Fibroblast of the aortic adventitia (primary cell): ENCODE results near the gene RPS10. TPM values are rescaled to one million over a fixed set of nuclear protein-coding genes. Genes with fewer than 3 reads are reported as not detected.

Experiments
- DNase-seq: peaks from one replicate; pipeline ENCODE4 v3.0.0-alpha.2; 2010; ENCODE audit warnings: low read depth
- H3K4me3 ChIP-seq: 2 replicates; pipeline ENCODE4 v1.5.1; 2011; ENCODE audit warnings: low read depth, mild to moderate bottlenecking, control low read depth, low read length, moderate library complexity
- CTCF ChIP-seq: IDR thresholded peaks from 2 replicates; pipeline ENCODE4 v1.5.1; 2011; ENCODE audit warnings: mild to moderate bottlenecking, low read length, control low read depth, inconsistent platforms; ENCODE audit not compliant: insufficient read depth
- total RNA-seq: library from RNA; depleted of rRNA; stranded (reverse); fragments of >200 nt; gene quantifications from 2 replicates; pipeline ENCODE4 v1.2.3, GENCODE V29; 2012; ENCODE audit warnings: low replicate concordance

The RPS10 gene
- total RNA-seq, 1 donor, result 2,945 TPM

- TF ChIP-seq CTCF, result no peak
- DNase-seq, result no peak
- no peak overlapping the region for H3K4me3 ChIP-seq
Measured at GRCh38 chr6:34437644-34437970, 11.7 kb upstream of the RPS10 start.

- no peak for TF ChIP-seq CTCF
- H3K4me3 ChIP-seq, result no peak overlapping the region
- no peak for DNase-seq
Measured at GRCh38 chr6:34436803-34437643, 11.2 kb upstream of the RPS10 start.

GRCh38 chr6:34435916-34436315, 10.0 kb upstream of the RPS10 start:
- no peak for TF ChIP-seq CTCF
- no peak overlapping the region for H3K4me3 ChIP-seq
- DNase-seq, result no peak

DNA sequence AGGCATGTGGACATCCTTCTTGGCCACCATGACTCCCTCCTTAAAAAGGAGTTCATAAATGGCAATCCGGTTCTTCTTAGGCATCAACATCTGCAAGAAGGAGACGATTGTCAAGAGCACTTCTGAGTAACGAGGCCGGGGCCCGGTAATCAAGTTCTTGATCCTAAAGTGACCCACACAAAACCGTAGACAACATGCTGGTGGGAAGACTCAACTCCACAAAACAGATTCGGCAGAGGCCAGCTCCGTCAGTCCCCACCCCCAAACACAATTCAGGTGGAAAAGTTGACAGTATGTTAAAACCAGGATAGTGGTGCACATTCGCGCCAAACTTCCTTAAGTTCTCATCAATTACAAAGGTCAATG, 754 bp downstream of the RPS10 start:
- H3K4me3 ChIP-seq, result peak overlapping the region; percentile 95
- DNase-seq, result peak; percentile 22
- no peak for TF ChIP-seq CTCF

DNA sequence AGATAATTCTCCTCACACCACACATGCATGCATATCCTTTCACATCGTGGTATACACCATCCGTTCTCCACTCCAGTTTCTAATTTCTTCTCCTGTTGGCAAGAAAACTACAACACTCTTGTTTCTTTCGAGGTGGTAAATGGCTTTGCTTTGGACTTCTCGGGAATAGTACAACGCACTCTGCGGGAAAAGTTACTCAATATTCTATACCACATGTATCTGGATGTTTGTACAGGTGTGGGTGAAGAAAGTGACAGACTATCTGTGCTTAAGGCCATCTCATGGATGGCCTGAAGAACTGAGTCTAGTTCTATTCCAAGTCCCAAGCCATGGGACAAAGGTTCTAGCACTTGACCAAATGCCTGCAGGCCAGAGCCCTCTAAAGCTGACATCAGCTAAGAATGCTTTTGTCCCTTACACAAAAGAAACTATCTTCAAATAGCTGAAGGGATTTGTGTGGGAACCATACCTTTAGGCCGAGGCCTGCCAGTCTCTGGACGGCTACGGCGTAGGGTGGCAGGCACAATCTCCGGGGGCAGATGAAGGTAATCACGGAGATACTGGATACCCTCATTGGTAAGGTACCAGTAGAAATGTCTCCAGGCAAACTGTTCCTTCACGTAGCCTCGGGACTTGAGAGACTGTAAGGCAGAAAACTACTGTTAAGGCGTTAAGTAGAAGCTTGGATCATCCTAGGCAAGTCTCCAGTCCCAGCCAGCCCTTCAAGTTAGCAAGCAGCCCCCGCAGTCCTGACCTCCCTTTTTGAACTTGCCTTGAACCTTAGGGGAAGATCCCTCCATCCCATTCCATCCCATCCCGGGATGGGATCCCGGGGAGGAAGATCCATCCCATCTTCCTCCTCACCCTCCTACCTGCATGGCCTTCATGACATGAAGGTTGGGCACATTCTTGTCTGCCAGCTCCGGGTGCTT, 1.4 kb downstream of the RPS10 start:
- DNase-seq, result no peak
- H3K4me3 ChIP-seq, result peak overlapping the region; percentile 95

DNA sequence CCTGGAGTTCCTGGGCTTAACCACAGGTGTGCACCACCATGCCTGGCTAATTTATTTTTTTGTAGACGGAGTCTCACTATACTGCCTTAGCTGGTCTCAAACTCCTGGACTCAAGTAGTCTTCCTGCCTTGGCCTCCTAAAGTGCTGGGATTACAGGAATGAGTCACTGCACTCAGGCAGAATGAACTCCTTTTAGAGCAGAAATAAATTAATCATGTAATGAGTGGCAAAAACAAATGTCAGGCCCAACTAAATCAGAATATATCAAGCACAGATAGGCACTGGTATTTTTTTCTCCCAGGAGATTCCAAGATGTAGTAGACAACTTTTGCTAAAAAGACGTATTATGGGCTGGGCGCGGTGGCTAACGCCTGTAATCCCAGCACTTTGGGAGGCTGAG, 2.6 kb downstream of the RPS10 start:
- H3K4me3 ChIP-seq, result no peak overlapping the region
- peak; percentile 11 for DNase-seq
- TF ChIP-seq CTCF, result no peak

More for the DNA sequence above, 1.4 kb downstream of the RPS10 start:
- TF ChIP-seq CTCF, result no peak
